GM12878 (cell line): Measurements from ENCODE around the gene MAML2. TPM values are rescaled to one million over a fixed set of nuclear protein-coding genes. Genes with fewer than 3 reads are reported as not detected.

Experiments
- ATAC-seq: fragments of 200-7000 bp; cut with Tn5 transposase; 3 replicates; pipeline ENCODE4 v1.9.1; 2020; ENCODE audit warnings: mild to moderate bottlenecking, moderate library complexity
- BruUV-seq: library from RNA; stranded (reverse); fragments of 400-500 nt; replicated peaks from 2 replicates; lab custom pipeline; 2021; lab: Mats Ljungman, UMichigan
- CTCF ChIA-PET: fragments of 300-600 bp; sonication (Branson Sonifier 250); formaldehyde crosslinking; extraction: SDS; loops from one replicate; lab custom pipeline; 2021; ENCODE audit warnings: inconsistent platforms; lab: Yijun Ruan, JAX
- POLR2A ChIA-PET: fragments of 350-600 bp; formaldehyde crosslinking; extraction: SDS; loops from one replicate; lab custom pipeline; 2021; ENCODE audit warnings: inconsistent platforms; lab: Charles Lee
- RAD21 ChIA-PET: fragments of 300-600 bp; sonication (Branson Sonifier 250); formaldehyde crosslinking; loops from one replicate; lab custom pipeline; 2023; ENCODE audit warnings: antibody characterized with exemption; ENCODE audit not compliant: unreplicated experiment; lab: Charles Lee
- SMC1A ChIA-PET: fragments of 300-600 bp; sonication (Branson Sonifier 250); formaldehyde crosslinking; loops from one replicate; lab custom pipeline; 2023; ENCODE audit not compliant: unreplicated experiment, uncharacterized antibody; lab: Charles Lee
- DNase-seq: peaks from one replicate; pipeline ENCODE4 v3.0.0-alpha.2; 2011; ENCODE audit warnings: low read depth, low spot score
- FAIRE-seq: peaks from 3 replicates; lab custom pipeline; 2011; peaks lifted over from hg19 to GRCh38; lab: Jason Lieb, UNC
- H2AFZ ChIP-seq: 2 replicates; pipeline ENCODE4 v1.6.0; 2011; ENCODE audit warnings: low read depth, low read length, control low read depth; ENCODE audit not compliant: control insufficient read depth
- H3K27ac ChIP-seq: 2 replicates; pipeline ENCODE4 v1.5.1; 2011; ENCODE audit warnings: control low read depth; ENCODE audit not compliant: control insufficient read depth, insufficient read depth
- H3K27me3 ChIP-seq, 2 experiments: replicated peaks in 1 of 2; 2 replicates each; pipeline versions ENCODE4 v1.6.0 to v1.6.1; 2011; ENCODE audit warnings: low read length in 1 of 2; ENCODE audit not compliant: control insufficient read depth in 2 of 2, insufficient read depth in 2 of 2
- H3K36me3 ChIP-seq, 2 experiments: 2 replicates each; pipeline ENCODE4 v1.5.1; 2011; ENCODE audit warnings: low read length in 1 of 2; ENCODE audit not compliant: control insufficient read depth in 2 of 2, insufficient read depth in 2 of 2
- H3K4me1 ChIP-seq: 2 replicates; pipeline ENCODE4 v1.6.1; 2011; ENCODE audit warnings: mild to moderate bottlenecking, low read length, moderate library complexity, mixed read lengths; ENCODE audit not compliant: control insufficient read depth, insufficient read depth
- H3K4me2 ChIP-seq: 2 replicates; pipeline ENCODE4 v1.6.0; 2011; ENCODE audit warnings: control low read depth; ENCODE audit not compliant: control insufficient read depth, insufficient read depth
- H3K4me3 ChIP-seq: fragments of 200-600 bp; sonication (generic); 2 replicates; pipeline ENCODE4 v1.5.1; 2016
- H3K79me2 ChIP-seq: 2 replicates; pipeline ENCODE4 v1.6.0; 2011; ENCODE audit warnings: low read length; ENCODE audit not compliant: control insufficient read depth, insufficient read depth
- H3K9ac ChIP-seq: 2 replicates; pipeline ENCODE4 v1.8.0; 2011; ENCODE audit warnings: low read length, control low read depth, mixed read lengths; ENCODE audit not compliant: control insufficient read depth, insufficient read depth
- H3K9me3 ChIP-seq: replicated peaks from 3 replicates; pipeline ENCODE4 v1.5.1; 2011; ENCODE audit warnings: mild to moderate bottlenecking, low read length; ENCODE audit not compliant: control insufficient read depth, insufficient read depth
- H4K20me1 ChIP-seq: 2 replicates; pipeline ENCODE4 v1.6.0; 2011; ENCODE audit not compliant: control insufficient read depth, insufficient read depth
- ASH2L ChIP-seq: fragments of 300-600, 200-600 bp; sonication (generic); IDR thresholded peaks from 2 replicates; pipeline ENCODE4 v1.6.1; 2017; ENCODE audit warnings: low read depth, mild to moderate bottlenecking, borderline replicate concordance
- BCL11A ChIP-seq: IDR thresholded peaks from 2 replicates; pipeline ENCODE4 v1.6.1; 2011; ENCODE audit warnings: low read depth, low read length
- BHLHE40 ChIP-seq, 2 experiments: fragments of 450-650 bp in 1 of 2; IDR thresholded peaks; 2 replicates each; pipeline ENCODE4 v1.6.1; 2011 to 2017; ENCODE audit warnings: low read depth in 2 of 2, borderline replicate concordance in 1 of 2, improper control_type of control experiment in 1 of 2, low read length in 1 of 2, mild to moderate bottlenecking in 1 of 2
- CHD2 ChIP-seq: IDR thresholded peaks from 2 replicates; pipeline ENCODE4 v1.6.1; 2011; ENCODE audit warnings: low read depth, low read length, improper control_type of control experiment, borderline replicate concordance
- CREB1 ChIP-seq: IDR thresholded peaks from 2 replicates; pipeline ENCODE4 v1.6.1; 2012; ENCODE audit warnings: low read depth, mild to moderate bottlenecking, inconsistent platforms
- EED ChIP-seq: sonication (generic); IDR thresholded peaks from 2 replicates; pipeline ENCODE4 v1.6.1; 2016; ENCODE audit warnings: antibody characterized with exemption, low read depth
- EP300 ChIP-seq, 2 experiments: fragments of 150-350 bp in 1 of 2; IDR thresholded peaks; 2 replicates each; pipeline ENCODE4 v1.6.1; 2011 to 2012; ENCODE audit warnings: low read depth in 2 of 2, low read length in 2 of 2, borderline replicate concordance in 1 of 2, improper control_type of control experiment in 1 of 2, inconsistent platforms in 1 of 2; ENCODE audit not compliant: control insufficient read depth in 1 of 2
- HCFC1 ChIP-seq: fragments of 150-350 bp; IDR thresholded peaks from 2 replicates; pipeline ENCODE4 v1.6.1; 2014; ENCODE audit warnings: low read length
- IKZF1 ChIP-seq: fragments of 450-650 bp; conservative IDR thresholded peaks from 2 replicates; pipeline ENCODE4 v1.6.1; 2017; ENCODE audit warnings: antibody characterized with exemption, mild to moderate bottlenecking
- IKZF2 ChIP-seq, 2 experiments: fragments of 450-650 bp; IDR thresholded peaks; 2 replicates each; pipeline ENCODE4 v1.6.1; 2017; ENCODE audit warnings: mild to moderate bottlenecking in 2 of 2, moderate library complexity in 2 of 2
- MAX ChIP-seq: IDR thresholded peaks from 2 replicates; pipeline ENCODE4 v1.6.1; 2012; ENCODE audit warnings: low read depth, low read length, improper control_type of control experiment
- MXI1 ChIP-seq: fragments of 150-350 bp; IDR thresholded peaks from 2 replicates; pipeline ENCODE4 v1.6.1; 2011; ENCODE audit warnings: low read depth, mild to moderate bottlenecking, inconsistent platforms, low read length, improper control_type of control experiment
- NBN ChIP-seq: fragments of 450-650 bp; IDR thresholded peaks from 2 replicates; pipeline ENCODE4 v1.6.1; 2016
- NR2F1 ChIP-seq: fragments of 450-650 bp; conservative IDR thresholded peaks from 2 replicates; pipeline ENCODE4 v1.6.1; 2017; ENCODE audit warnings: mild to moderate bottlenecking
- POLR2A ChIP-seq: IDR thresholded peaks from 2 replicates; pipeline ENCODE4 v1.6.1; 2011; ENCODE audit warnings: low read depth, mild to moderate bottlenecking, low read length
- RAD21 ChIP-seq: IDR thresholded peaks from 2 replicates; pipeline ENCODE4 v1.6.1; 2011; ENCODE audit warnings: mild to moderate bottlenecking, low read depth, low read length, moderate library complexity; ENCODE audit not compliant: insufficient read depth
- SMC3 ChIP-seq: IDR thresholded peaks from 2 replicates; pipeline ENCODE4 v1.6.1; 2011; ENCODE audit warnings: low read length, improper control_type of control experiment, borderline replicate concordance
- USF1 ChIP-seq: IDR thresholded peaks from 2 replicates; pipeline ENCODE4 v1.6.1; 2011; ENCODE audit warnings: borderline replicate concordance, low read depth, mild to moderate bottlenecking, moderate library complexity, mixed read lengths, low read length; ENCODE audit not compliant: insufficient read depth; ENCODE audit errors: extremely low read length
- ZBED1 ChIP-seq: IDR thresholded peaks from 2 replicates; pipeline ENCODE4 v1.6.1; 2016; ENCODE audit warnings: borderline replicate concordance
- WGBS: methylation state at CpG from one replicate; pipeline ENCODE4 v1.1.6; 2016; ENCODE audit warnings: low lambda C conversion rate; ENCODE audit not compliant: insufficient replicate concordance, insufficient coverage; ENCODE audit errors: missing lambda C conversion rate; 5-methylcytosine and 5-hydroxymethylcytosine counted together
- in situ Hi-C: fragments of 300-500 bp; cut with MboI; formaldehyde crosslinking; loops from 9 replicates; pipeline ENCODE4 v1.14.3; 2018; ENCODE audit warnings: mixed read lengths
- intact Hi-C: fragments of 100-400 bp; cut with micrococcal nuclease; formaldehyde crosslinking; loops from one replicate; pipeline ENCODE4 v1.14.2; 2022; ENCODE audit not compliant: unreplicated experiment
- polyA plus RNA-seq, 11 experiments: library from polyadenylated mRNA; depleted of rRNA in 4 of 11; unstranded in 6 of 11; stranded (reverse) in 5 of 11; fragments of >200 nt; fragmentation: Nextera tagmentation in 4 of 11; fragmentation: Illumina TruSeq in 1 of 11; extraction: Ambion mirVana in 4 of 11; extraction: Trizol in 1 of 11; gene quantifications; 1 replicate in 1 of 11; 2 replicates in 10 of 11; pipeline versions ENCODE4 v1.2.1 to v1.2.3, GENCODE V29; 2011 to 2016; ENCODE audit warnings: inconsistent platforms in 2 of 11, missing spikeins in 2 of 11, low read depth in 1 of 11
- total RNA-seq, 4 experiments: library from RNA; depleted of rRNA in 3 of 4; stranded (reverse); fragments of >200 nt in 3 of 4; fragmentation: Illumina TruSeq in 1 of 4; extraction: Trizol in 1 of 4; gene quantifications; 2 replicates each; pipeline versions ENCODE4 v1.2.1 to v1.2.3, GENCODE V29; 2013 to 2021
- TF ChIP-seq, protein P1 (sequence below): fragments of 450-650 bp; IDR thresholded peaks from 2 replicates; pipeline ENCODE4 v1.6.1; 2016; ENCODE audit warnings: mild to moderate bottlenecking

The MAML2 gene
- total and polyA plus RNA-seq, 10 of the 15 experiments (the other 5 are each of a cell fraction or from before 2014, with no cell fraction given) = 2.5 to 15.1 (median 12.0) TPM

- SMC1A ChIA-PET = interaction anchor here (0.8 to 11.9 kb wide), 43 partner anchors 9 to 505 kb away, joined by 3 to 189 read pairs (median 8); partner anchors contain the start of genes CCDC82 and JRKL
- in situ Hi-C loops = loop anchor here (5.0 kb wide), 1 partner anchor 284 kb away; no protein-coding TSS in a partner anchor
- TF ChIP-seq USF1 = peak; percentile 12
- no peak for TF ChIP-seq ZBED1
- 0 out of 2 replicates have a peak, but pooled peaks have one; percentile 52 for TF ChIP-seq NBN
- TF ChIP-seq BCL11A = no peak
- peak; percentile 37; the same call in 1 of the 2 replicates for TF ChIP-seq MXI1
- peak; percentile 79 for TF ChIP-seq POLR2A
- peak; percentile 47; the same call in 1 of the 2 replicates for TF ChIP-seq CREB1
- TF ChIP-seq IKZF1 = peak; percentile 13; the same call in 1 of the 2 replicates
- peak in 1 of 2 experiments; percentile 30; a peak in 1 of 4 replicates for TF ChIP-seq BHLHE40 (IDR thresholded peaks at IDR 0.05; ENCODE audit: borderline replicate concordance in 1 of 2, low read depth in 2 of 2, low read length in 1 of 2)
- TF ChIP-seq EP300 (IDR thresholded peaks at IDR 0.05; ENCODE audit: borderline replicate concordance in 1 of 2, control insufficient read depth in 1 of 2, low read depth in 2 of 2, low read length in 2 of 2) = no peak
- TF ChIP-seq, protein P1, sequence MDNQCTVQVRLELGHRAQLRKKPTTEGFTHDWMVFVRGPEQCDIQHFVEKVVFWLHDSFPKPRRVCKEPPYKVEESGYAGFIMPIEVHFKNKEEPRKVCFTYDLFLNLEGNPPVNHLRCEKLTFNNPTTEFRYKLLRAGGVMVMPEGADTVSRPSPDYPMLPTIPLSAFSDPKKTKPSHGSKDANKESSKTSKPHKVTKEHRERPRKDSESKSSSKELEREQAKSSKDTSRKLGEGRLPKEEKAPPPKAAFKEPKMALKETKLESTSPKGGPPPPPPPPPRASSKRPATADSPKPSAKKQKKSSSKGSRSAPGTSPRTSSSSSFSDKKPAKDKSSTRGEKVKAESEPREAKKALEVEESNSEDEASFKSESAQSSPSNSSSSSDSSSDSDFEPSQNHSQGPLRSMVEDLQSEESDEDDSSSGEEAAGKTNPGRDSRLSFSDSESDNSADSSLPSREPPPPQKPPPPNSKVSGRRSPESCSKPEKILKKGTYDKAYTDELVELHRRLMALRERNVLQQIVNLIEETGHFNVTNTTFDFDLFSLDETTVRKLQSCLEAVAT = no peak
- peak; percentile 27; the same call in 1 of the 2 replicates for TF ChIP-seq HCFC1
- TF ChIP-seq NR2F1 = 0 out of 2 replicates have a peak, but pooled peaks have one; percentile 32
- 0 out of 2 replicates have a peak, but pooled peaks have one; percentile 14 for TF ChIP-seq SMC3
- TF ChIP-seq CHD2 = peak; percentile 43; the same call in 1 of the 2 replicates
- peak in 1 of 2 experiments; percentile 12; a peak in 3 of 4 replicates for TF ChIP-seq IKZF2 (IDR thresholded peaks at IDR 0.05)
- peak; percentile 47 for TF ChIP-seq RAD21
- TF ChIP-seq EED = peak; percentile 77
- TF ChIP-seq ASH2L = 0 out of 2 replicates have a peak, but pooled peaks have one; percentile 28
- TF ChIP-seq MAX = 0 out of 2 replicates have a peak, but pooled peaks have one; percentile 10
Observed at GRCh38 chr11:96341211-96342013, 1.6 kb downstream of the MAML2 start.

More at GRCh38 chr11:96341211-96342013, 1.6 kb downstream of the MAML2 start:
- RAD21 ChIA-PET = interaction anchor here (0.7 to 11.4 kb wide), 36 partner anchors 16 to 1187 kb away, joined by 3 to 213 read pairs (median 12); partner anchors contain the start of genes CCDC82 and JRKL
- no peak for DNase-seq
- Histone ChIP-seq H3K36me3 (no peaks in the 10 kb centered on the region), H3K79me2 (peaks cover 66% of the 10 kb centered on the region), H3K27me3 (no peaks in the 10 kb centered on the region), H2AFZ (peak overlapping the region; percentile 56), H3K9me3 (no peaks in the 10 kb centered on the region; the same call in 1 of the 3 replicates), H3K9ac (peak overlapping the region; percentile 66), H3K4me2 (peak overlapping the region; percentile 85), H4K20me1 (no peaks in the 10 kb centered on the region), H3K27ac (peak overlapping the region; percentile 80), H3K4me3 (peak overlapping the region; percentile 100), H3K4me1 (peaks cover 12% of the 10 kb centered on the region)
- no peak for FAIRE-seq
- 2% methylated on average over 26 of the region's 26 CpGs for WGBS
- intact Hi-C loops = loop anchor here (1.0 to 5.0 kb wide), 8 partner anchors 47 to 419 kb away; partner anchors contain the start of genes CCDC82 and MTMR2
- BruUV-seq = no TSS peak
- POLR2A ChIA-PET = interaction anchor here (0.6 to 5.7 kb wide), 11 partner anchors 9 to 448 kb away, joined by 3 to 43 read pairs (median 4); partner anchors contain the start of genes CCDC82 and JRKL
- ATAC-seq = peak; percentile 66
- CTCF ChIA-PET = interaction anchor here (0.8 to 11.4 kb wide), 39 partner anchors 10 to 506 kb away, joined by 3 to 256 read pairs (median 8); partner anchors contain the start of genes CCDC82 and JRKL
